Epidermal melanocyte (primary cell): ENCODE data around the gene TIGD3.

Source experiments
- DNase-seq: peaks from one replicate; pipeline ENCODE4 v3.0.0; 2011; ENCODE audit warnings: low spot score; ENCODE audit not compliant: insufficient read length

Gene TIGD3

DNA sequence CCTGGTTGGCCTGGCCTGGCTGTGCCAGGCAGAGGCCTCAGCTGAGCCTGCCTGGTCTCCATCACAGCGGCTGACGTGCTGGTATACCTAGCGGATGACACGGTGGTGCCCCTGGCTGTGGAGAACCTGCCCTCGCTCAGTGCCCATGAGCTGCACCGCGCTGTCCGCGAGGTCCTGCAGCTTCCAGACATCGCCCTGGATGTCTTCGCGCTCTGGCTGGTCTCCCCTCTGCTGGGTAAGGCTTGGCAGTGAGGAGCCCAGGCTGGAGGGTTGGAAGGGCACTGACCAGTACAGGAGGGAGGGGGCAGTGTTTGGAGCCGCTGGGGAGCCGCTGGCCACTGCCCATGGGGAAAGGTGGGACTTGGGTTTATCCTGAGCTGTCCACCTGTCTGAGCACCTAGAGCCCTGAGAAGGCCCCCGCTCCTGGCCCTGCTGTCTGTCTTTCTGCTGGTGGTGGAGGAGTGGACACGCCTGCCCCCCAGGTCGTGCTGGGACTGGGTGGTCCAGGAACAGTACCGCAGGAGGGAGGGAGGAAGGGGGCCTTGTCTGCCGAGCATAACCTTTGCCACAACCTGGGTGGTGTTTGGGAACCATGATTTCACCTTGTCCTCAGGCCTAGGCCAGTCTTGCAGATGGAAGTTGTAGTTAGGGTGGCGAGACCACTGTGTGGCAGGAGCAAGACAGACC, 34.9 kb downstream of the TIGD3 start:
- no peak for DNase-seq

DNA sequence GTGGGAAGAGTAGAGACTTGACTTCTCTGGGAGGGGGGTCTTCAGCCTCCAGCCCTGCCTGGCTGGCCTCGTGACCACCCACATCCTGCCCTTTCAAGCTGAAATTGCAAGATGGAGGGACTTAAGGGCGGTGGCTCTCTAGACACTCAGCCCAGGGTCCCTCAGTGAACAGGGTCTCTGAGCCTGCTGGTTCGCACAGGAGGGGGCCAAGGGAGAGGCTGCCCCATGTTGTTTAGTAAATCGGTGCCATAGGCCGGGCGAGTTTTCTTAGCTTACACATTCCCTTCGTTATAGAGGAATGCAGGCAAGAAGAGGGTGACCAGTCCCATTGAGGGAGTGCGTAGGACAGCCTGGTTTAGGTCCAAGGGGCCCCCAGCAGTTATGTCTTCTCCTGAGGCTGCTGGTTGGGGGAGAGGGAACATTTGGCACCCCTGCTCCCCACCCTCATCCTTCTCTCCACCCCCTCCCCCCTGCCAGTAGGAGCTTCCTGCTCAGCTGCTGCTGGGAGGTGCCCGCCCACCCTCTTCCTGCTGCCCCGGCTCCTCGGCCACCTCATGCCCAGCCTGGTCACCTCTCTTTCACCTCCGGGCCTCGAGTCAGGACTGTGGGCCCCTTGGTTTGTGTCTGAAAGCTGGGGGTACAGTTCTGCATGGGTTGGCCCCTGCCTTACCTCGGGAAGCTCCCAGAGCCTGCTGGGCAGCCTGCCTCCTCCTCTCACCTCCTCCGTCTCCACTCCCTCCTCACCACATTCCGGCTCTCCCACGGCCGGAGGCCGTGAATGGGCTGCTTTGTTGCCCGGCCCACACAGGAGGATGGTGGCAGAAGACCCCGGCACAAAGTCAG, 35.8 kb downstream of the TIGD3 start:
- DNase-seq: peak; percentile 59

- peak; percentile 77 for DNase-seq
These were observed 36.4 kb downstream of the TIGD3 start for GRCh38 chr11:65390996-65391395.

- DNase-seq: no peak
These were observed 37.8 kb downstream of the TIGD3 start for GRCh38 chr11:65392186-65392829.

DNA sequence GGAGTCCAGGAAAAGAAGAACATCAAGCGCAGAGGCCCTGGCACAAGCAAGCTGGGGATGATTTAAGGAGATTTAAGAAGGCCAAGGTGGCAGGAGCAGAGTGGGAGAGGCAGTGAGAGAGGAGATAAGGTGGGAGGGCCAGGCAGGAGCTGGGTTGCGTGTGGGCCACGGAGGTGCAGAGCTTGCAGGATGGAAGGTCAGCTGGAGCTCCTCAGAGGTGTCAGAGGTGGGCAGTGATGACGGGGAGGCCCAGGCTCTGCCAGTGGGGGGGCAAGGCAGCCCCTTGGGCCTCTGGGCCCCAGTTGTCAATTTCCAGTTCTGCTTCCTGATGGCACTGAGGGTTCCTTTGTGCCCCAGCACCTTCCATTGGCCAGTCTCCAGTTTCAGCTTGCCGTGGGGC, 38.3 kb downstream of the TIGD3 start:
- no peak for DNase-seq

DNA sequence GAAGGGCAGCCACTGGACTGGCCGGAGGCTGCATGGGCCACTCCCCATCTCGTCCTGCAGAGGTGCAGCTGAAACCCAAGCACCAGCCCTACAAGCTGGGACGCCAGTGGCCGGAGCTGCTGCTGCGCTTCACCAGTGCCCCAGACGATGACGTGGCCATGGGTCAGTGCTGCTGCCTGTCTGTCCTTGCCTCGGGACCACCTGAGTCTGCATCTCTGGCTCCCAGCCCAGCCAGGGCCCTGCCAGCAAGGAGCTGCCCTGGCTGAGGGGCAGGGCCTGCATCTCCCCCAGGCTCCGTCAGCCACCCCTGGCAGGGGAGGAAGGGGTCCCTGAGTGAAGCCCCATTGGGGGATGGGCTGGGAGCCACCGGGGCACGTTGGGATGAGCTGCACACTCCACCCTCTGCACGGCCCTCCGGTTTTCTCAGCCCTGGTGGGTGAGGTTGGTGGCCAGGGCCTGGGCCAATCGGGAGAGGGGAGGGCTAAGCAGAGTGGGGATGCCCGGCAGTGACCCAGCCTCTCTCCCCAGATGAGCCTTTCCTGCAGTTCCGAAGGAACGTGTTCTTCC, 39.0 kb downstream of the TIGD3 start:
- no peak for DNase-seq

DNA sequence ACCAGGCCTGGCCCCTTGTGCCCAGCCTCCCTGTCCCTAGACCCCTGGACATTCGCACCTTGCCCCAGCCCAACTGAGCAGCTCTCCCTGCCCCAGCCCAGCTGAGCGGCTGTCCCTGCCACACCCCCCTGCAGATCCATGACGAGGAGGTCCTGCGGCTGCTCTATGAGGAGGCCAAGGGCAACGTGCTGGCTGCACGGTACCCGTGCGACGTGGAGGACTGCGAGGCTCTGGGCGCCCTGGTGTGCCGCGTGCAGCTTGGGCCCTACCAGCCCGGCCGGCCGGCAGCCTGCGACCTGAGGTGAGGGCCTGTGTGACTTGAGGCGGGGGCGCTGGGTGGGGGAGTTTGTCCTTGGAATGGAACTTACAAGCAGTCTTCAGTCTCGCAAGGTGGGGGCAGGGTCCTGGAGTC, 39.6 kb downstream of the TIGD3 start:
- no peak for DNase-seq

GRCh38 chr11:65395961-65396530, 41.5 kb downstream of the TIGD3 start:
- DNase-seq: no peak

DNA sequence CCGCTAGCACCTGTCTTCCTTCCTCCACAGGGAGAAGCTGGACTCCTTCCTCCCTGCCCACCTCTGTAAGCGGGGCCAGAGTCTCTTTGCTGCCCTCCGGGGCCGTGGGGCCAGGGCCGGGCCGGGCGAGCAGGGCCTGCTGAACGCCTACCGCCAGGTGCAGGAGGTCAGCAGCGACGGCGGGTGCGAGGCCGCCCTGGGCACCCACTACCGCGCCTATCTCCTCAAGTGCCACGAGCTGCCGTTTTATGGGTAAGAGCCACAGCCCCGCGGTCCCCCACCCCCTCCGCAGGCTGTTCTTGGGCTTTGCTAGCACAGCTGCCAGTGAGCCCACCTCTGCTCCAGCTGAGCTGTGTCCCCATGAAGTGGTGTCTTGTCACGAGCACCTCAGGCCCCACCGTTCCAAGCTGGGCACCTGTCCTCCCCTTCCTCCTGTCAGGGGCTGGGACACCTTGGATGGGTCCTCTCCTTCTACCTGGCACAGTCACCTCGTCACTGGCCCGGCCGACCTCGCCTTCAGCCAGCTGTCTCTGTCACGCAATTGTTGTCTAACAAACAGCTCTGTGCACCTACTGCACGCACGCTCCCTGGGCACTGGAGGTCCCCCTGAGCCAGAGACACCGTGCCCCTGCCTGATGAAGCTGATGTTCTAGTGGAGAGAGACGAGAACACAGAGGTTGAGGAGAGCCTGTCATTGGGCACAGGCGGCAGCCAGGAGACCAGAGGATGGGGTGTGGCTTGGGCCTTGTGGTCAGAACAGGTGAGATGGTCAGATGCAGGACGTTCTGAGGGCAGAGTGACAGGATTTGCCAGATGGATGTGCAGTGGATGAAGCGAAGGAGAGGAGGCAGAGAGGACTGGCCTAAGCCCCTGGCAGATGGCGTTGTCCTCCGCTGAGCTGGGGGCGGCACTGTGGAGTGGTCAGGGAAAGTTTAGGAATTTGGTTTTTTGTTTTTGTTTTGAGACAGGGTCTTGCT, 42.5 kb downstream of the TIGD3 start:
- DNase-seq: no peak

DNA sequence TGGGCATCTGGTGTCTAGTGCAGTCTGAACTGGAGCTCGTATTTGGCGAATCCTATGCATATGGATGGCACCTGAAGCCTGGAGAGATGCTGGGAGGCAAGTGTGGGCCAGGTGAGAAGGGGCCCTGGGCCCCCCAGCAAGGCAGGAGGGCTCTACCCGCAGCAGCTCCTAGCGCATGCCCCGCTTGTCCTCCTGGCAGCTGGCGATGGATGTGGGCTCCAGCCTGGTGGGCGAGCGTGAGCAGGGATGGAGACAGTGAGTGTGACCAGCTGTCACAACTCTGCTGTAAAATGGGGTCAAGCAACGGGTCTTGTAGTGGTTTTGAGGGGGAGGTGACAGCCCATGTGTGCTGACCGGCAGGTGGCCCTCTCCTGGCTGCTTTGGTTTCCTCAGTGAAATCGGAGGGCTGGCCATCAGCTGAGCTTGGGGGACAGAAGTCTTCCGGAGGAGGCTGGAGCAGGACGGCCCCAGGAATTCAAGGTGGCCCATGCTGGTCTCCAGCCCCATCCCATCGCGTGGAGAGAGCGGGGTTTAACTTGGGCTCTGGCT, 43.9 kb downstream of the TIGD3 start:
- no peak for DNase-seq

DNA sequence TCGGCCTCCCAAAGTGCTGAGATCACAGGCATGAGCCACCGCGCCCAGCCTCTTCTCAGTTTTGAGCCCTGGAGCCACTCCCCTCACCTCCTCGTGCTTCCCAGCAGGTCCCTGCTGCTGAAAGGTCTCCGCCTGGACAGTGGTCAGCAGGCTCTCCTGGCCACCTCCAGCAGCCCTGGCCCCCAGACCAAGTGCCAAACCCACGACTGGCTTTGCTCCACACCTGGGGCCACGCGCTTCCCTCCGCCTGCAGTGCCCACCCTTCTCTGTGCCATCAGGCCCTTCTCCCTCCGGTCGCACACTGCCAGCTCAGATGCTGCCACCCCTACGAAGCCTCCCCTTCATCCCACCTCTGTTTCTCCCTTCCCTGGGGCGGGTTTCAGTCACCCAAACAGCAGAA, 44.7 kb downstream of the TIGD3 start:
- DNase-seq: no peak

DNA sequence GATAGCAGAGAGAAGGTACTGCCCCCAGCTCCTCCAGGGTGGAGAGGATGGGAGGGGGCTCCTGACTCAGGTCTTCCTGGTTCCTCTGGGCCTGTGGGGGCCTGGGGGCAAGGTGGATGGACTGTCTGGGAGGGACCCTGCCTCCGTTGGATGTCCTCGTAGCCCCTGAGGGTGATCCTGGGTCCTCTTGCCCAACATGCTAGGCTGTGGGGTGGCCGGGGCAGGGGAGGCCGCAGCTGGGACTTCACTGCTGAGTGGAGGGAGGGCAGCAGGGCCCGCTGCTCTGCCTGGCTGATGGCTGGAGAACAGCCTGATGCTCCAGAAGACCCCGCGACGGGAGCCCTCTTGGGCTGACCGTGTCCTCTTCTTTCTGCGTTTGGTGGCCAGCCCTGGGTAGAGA, 45.3 kb downstream of the TIGD3 start:
- DNase-seq: no peak

DNA sequence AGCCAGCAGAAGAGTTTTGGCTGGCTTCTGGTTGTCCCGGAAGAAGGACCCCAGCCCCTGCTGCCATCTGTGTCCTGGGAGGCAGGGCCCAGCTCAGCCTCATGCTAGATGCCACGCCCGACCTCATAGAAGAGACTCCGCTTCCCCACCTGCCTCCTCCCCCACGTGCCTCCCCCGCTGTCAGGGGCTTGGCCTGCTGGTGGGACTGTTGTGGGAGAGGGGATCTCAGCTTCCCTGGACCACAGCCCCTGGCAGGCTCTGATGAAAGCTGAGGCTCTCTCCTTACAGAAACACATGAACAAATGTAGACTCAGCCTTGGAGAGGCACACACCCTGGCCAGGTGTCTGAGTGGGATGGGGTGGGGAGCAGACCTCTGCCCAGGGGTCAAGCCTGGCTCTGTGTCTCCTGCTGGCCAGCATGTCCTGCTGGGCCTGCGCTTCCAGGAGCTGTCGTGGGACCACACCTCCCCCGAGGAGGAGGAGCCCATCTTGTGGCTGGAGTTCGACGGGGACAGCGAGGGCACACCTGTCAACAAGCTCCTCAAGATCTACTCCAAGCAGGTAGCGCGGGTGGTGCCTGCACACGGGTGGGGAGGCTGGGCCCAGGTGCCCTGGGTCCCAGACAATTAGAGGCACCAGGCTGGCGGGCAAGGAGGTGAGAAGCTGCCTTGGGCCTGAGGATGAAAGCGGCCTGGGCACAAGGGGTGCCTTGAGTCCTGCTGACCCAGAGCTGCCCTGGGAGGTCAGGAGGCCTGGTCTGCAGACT, 45.9 kb downstream of the TIGD3 start:
- DNase-seq: no peak

DNA sequence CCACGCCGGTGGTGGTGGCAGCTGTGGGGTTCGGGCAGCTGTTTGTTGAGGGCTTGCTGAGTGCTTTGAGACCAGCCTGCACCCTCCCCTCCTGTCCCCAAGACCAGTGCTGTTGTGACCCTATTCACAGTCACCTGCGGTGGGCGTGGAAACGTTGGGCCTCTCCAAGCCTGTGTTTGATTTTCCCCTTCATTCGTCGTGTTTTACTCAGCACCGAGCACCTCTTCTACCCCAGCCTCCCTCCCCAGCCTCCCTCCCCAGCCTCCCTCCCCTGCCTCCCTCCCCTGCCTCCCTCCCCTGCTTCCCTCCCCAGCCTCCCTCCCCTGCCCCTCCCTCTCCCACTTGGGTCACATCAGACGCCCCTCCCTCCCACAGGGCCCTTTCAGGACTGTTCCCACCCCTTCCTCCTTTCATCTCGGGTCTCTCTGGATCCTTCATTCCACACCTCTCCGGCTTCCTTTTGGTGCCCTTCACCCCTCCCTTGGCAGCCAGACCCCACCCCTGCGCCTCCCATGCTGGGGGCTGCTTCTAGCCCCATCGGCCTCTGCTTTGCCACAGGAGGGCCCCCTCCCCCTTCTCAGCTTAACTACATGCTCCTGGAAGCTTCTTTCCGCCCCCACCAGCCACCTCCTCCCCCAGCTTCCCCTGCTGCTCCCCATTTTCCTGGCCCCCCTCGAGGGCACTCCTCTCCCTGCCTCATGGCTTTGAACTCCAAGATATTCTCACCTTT, 46.7 kb downstream of the TIGD3 start:
- DNase-seq: no peak

- no peak for DNase-seq
These were observed 47.3 kb downstream of the TIGD3 start for GRCh38 chr11:65401803-65402248.

DNA sequence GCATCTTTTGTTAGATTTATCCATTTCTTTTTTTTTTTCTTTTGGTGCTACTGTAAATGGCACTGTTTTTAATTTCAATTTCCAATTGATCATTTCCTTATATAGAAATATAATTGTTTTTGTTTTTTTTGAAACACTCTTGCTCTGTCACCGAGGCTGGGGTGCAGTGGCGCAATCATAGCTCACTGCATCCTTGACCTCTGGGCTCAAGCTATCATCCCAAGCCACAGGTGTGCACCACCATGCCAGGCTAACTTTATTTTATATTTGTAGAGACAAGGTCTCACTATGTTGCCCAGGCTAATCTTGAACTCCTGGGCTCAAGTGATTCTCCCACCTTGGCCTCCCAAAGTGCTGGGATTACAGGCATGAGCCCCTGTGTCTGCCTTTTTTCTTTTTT, 48.2 kb downstream of the TIGD3 start:
- no peak for DNase-seq

- DNase-seq: no peak
These were observed 49.1 kb downstream of the TIGD3 start for GRCh38 chr11:65403607-65404121.

GRCh38 chr11:65404210-65404609, 49.7 kb downstream of the TIGD3 start:
- no peak for DNase-seq
